GM12878 (cell line): ENCODE data around the gene ADAM29.

ENCODE experiments used
- DPF2 ChIP-seq: fragments of 450-650 bp; IDR thresholded peaks from 2 replicates; pipeline ENCODE4 v1.6.1; 2017; ENCODE audit warnings: mild to moderate bottlenecking
- RELA ChIP-seq: fragments of 450-650 bp; IDR thresholded peaks from 2 replicates; pipeline ENCODE4 v1.8.0; 2014; ENCODE audit warnings: borderline replicate concordance; ENCODE audit not compliant: partially characterized antibody

DNA sequence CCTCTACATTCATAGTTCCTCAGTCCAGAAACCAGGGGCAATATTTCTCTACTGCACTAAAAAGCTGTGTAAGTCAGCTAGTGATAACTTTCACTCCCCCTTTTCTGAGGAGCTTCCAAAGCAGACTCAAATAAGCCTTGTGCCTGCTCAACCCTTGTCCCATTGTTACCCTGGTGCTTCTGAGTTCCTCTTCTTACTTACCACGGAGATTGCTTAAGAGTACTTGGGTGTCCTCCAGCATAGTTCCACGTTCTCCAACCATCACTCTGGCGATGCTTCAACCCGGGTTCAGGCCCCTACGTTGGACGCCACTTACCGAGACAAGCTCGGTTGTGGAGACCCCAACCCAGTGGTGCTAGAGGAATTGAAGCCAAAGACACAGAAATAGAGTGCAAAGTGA is 71.6 kb downstream of the ADAM29 start:
- TF ChIP-seq DPF2 (no peak), RELA (no peak)
